ENCODE data around the gene TRIM33. TPM values are rescaled to one million over a fixed set of nuclear protein-coding genes. Genes with fewer than 3 reads are reported as not detected.

The TRIM33 gene
- total RNA-seq, 1 experiment from 2014 or later: 53.8 TPM

DNA sequence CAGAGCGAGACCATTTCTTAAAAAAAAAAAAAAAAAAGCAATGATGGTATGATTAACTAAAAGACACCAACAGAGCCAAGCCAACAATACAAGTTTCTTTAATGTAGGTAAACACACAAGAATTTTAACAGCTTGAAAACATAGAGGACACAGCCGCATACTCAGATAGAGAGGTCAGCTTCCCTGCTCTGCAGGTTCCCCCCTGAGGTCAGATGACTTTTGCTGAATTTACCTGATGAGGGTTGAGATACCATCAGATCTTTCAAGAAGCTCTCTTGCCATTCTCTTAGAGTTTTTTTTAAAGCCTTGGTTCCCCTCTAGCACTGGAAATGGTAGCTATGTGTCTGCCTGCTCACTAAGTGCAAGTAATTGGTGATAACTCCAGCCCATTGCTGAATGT, 39.3 kb upstream of the TRIM33 start:
- Histone ChIP-seq H3K56ac (ENCODE audit: insufficient read length, low read depth, low read length) (no peak overlapping the region), H3K9ac (ENCODE audit: extremely low read depth, insufficient read length, low read length) (no peak overlapping the region), H2BK20ac (ENCODE audit: low read depth, low read length, poor library complexity, severe bottlenecking) (no peak overlapping the region), H4K8ac (replicated peaks; ENCODE audit: insufficient read length, low read depth, low read length) (no peak overlapping the region), H2BK15ac (ENCODE audit: low read depth, low read length) (no peak overlapping the region), H2BK5ac (ENCODE audit: insufficient read length, low read length) (no peak overlapping the region), H3K27me3 (ENCODE audit: insufficient read depth, low read length) (no peaks in the 10 kb centered on the region), H3K79me2 (ENCODE audit: insufficient read depth, low read length) (no peaks in the 10 kb centered on the region), H3K4me1 (ENCODE audit: insufficient read depth, low read length) (no peaks in the 10 kb centered on the region), H3K4me2 (ENCODE audit: insufficient read depth, insufficient read length, low read length) (no peak overlapping the region), H2BK12ac (ENCODE audit: insufficient read length, low read depth, low read length) (no peak overlapping the region), H3T11ph (ENCODE audit: low read length) (no peak overlapping the region), H3K4ac (ENCODE audit: low read depth, low read length) (no peak overlapping the region), H4K5ac (ENCODE audit: insufficient read length, low read depth, low read length) (no peak overlapping the region), H2AK5ac (ENCODE audit: insufficient read length, low read length) (no peak overlapping the region), H3K23me2 (ENCODE audit: insufficient read length, low read depth, low read length, poor library complexity, severe bottlenecking) (no peaks in the 10 kb centered on the region), H3K18ac (ENCODE audit: insufficient read length, low read depth, low read length) (no peak overlapping the region), H3K14ac (ENCODE audit: insufficient read depth, low read length) (no peak overlapping the region), H3K23ac (ENCODE audit: insufficient read length, low read depth, low read length) (no peak overlapping the region), H4K91ac (ENCODE audit: insufficient read length, low read depth, low read length) (no peak overlapping the region), H2BK120ac (ENCODE audit: low read depth, low read length, poor library complexity, severe bottlenecking) (no peak overlapping the region), H4K20me1 (ENCODE audit: control insufficient read depth, insufficient read depth, insufficient read length) (no peaks in the 10 kb centered on the region), H3K79me1 (ENCODE audit: insufficient read depth, low read depth, low read length, poor library complexity, severe bottlenecking) (no peaks in the 10 kb centered on the region), H2AFZ (ENCODE audit: low read length) (no peak overlapping the region), H3K27ac (ENCODE audit: insufficient read length, low read depth, low read length) (no peak overlapping the region), H3K9me3 (ENCODE audit: control insufficient read depth, low read depth, low read length) (no peaks in the 10 kb centered on the region)
- Mint-ChIP-seq H3K27ac (no peak overlapping the region), H3K36me3 (ENCODE audit: insufficient read depth in 1 of 3, low read depth in 3 of 3) (no peaks in the 10 kb centered on the region), H3K27me3 (ENCODE audit: low read depth) (no peaks in the 10 kb centered on the region), H3K9me3 (no peaks in the 10 kb centered on the region), H3K4me1 (peaks cover 2 to 9% of the 10 kb centered on the region in 2 experiments; a peak in 3 of 4 replicates), H3K4me3 (no peak overlapping the region)
- DNase-seq: no peak
- no CpG with 5 or more reads among the region's 2 CpGs for WGBS (ENCODE audit: extremely low coverage, insufficient read length, low lambda C conversion rate)
- TF ChIP-seq, protein P1, sequence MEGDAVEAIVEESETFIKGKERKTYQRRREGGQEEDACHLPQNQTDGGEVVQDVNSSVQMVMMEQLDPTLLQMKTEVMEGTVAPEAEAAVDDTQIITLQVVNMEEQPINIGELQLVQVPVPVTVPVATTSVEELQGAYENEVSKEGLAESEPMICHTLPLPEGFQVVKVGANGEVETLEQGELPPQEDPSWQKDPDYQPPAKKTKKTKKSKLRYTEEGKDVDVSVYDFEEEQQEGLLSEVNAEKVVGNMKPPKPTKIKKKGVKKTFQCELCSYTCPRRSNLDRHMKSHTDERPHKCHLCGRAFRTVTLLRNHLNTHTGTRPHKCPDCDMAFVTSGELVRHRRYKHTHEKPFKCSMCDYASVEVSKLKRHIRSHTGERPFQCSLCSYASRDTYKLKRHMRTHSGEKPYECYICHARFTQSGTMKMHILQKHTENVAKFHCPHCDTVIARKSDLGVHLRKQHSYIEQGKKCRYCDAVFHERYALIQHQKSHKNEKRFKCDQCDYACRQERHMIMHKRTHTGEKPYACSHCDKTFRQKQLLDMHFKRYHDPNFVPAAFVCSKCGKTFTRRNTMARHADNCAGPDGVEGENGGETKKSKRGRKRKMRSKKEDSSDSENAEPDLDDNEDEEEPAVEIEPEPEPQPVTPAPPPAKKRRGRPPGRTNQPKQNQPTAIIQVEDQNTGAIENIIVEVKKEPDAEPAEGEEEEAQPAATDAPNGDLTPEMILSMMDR (conservative IDR thresholded peaks at IDR 0.05): no peak

Measured in H9 (cell line).